Measurements from ENCODE around the gene LRRC7. TPM values are rescaled to one million over a fixed set of nuclear protein-coding genes. Genes with fewer than 3 reads are reported as not detected.

LRRC7 gene
- total and polyA plus RNA-seq, 2 donors: 0.09 to 0.21 TPM

DNA sequence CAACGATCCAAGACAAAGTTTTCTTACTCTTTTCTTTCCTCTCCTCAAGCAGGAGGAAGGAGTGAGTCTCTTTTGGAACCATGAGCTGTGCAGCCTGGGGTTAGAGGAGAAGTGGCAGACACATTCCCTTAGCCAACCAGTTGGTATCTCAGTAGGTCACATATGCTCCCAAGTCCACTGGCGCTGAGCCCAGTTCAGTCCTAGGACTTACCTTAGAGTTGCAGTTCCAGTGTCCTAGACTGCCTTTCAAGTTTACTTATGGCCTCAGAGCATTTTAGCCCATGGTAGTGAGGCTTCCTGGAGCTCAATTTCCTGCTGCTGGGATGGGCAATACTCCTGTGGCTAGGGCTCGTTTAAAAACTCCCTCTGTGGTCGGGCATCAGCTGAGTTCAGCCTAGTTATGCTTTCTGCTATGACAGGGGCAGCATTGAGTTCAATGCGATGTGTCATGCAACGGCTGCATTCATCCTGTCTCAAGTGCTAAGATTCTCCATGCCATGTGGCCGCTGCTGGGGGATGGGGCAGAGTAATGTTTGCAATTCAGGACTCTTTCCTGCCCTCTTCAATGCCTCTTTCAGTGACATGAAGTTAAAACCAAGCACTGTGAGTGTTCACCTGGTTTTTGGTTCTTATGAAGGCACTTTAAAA, 103.8 kb downstream of the LRRC7 start:
- H3K27ac ChIP-seq (ENCODE audit: low read depth in 1 of 2, low read length in 1 of 2): no peak overlapping the region
- H3K4me3 ChIP-seq (ENCODE audit: low read length in 2 of 2): no peak overlapping the region
- no peaks in the 10 kb centered on the region for H3K36me3 ChIP-seq (ENCODE audit: control insufficient read depth in 2 of 2, insufficient read depth in 2 of 2, low read length in 1 of 2)
- DNase-seq (ENCODE audit: low read depth in 6 of 9, low spot score in 9 of 9): no peak
- H3K4me1 ChIP-seq (ENCODE audit: control insufficient read depth in 2 of 2, insufficient read depth in 2 of 2, low read length in 2 of 2): no peaks in the 10 kb centered on the region
- no peaks in the 10 kb centered on the region for H3K27me3 ChIP-seq (ENCODE audit: control insufficient read depth in 2 of 2, insufficient read depth in 1 of 2, low read length in 1 of 2)
- 82% methylated on average over 7 of the region's 7 CpGs for WGBS
- no peaks in the 10 kb centered on the region for H3K9me3 ChIP-seq (ENCODE audit: control insufficient read depth in 2 of 2, insufficient read depth in 1 of 2, low read length in 1 of 2)

GRCh38 chr1:69673321-69673720, 105.6 kb downstream of the LRRC7 start:
- no peak overlapping the region for H3K27ac ChIP-seq (ENCODE audit: low read depth in 1 of 2, low read length in 1 of 2)
- no peaks in the 10 kb centered on the region for H3K36me3 ChIP-seq (ENCODE audit: control insufficient read depth in 2 of 2, insufficient read depth in 2 of 2, low read length in 1 of 2)
- no peaks in the 10 kb centered on the region for H3K4me1 ChIP-seq (ENCODE audit: control insufficient read depth in 2 of 2, insufficient read depth in 2 of 2, low read length in 2 of 2)
- no peak for DNase-seq (ENCODE audit: low read depth in 6 of 9, low spot score in 9 of 9)
- H3K4me3 ChIP-seq (ENCODE audit: low read length in 2 of 2): no peak overlapping the region
- 73% methylated on average over 1 of the region's 1 CpG for WGBS
- H3K9me3 ChIP-seq (ENCODE audit: control insufficient read depth in 2 of 2, insufficient read depth in 1 of 2, low read length in 1 of 2): no peaks in the 10 kb centered on the region
- no peaks in the 10 kb centered on the region for H3K27me3 ChIP-seq (ENCODE audit: control insufficient read depth in 2 of 2, insufficient read depth in 1 of 2, low read length in 1 of 2)

DNA sequence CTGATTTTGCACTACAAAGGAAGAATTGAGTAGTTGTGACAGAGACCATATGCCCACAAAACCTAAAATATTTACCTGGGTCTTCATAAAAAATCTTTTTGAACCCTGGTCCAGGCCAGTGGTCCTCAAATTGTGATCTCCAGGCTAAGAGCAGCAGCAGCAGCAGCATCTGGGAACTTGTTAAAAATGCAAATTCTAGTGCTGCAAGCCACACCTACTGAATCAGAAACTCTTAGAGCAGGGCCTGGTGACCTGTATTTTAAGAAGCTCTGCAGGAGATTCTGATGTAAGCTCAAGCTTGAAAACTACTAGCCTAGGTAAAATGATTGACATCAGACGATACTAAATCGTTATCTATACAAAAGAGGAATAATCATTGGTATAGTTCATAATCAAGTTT, 112.2 kb downstream of the LRRC7 start:
- H3K9me3 ChIP-seq (ENCODE audit: control insufficient read depth in 2 of 2, insufficient read depth in 1 of 2, low read length in 1 of 2): no peaks in the 10 kb centered on the region
- H3K36me3 ChIP-seq (ENCODE audit: control insufficient read depth in 2 of 2, insufficient read depth in 2 of 2, low read length in 1 of 2): no peaks in the 10 kb centered on the region

GRCh38 chr1:69686367-69686984, 118.8 kb downstream of the LRRC7 start:
- WGBS: 97% methylated on average over 1 of the region's 1 CpG
- no peak for DNase-seq (ENCODE audit: low read depth in 6 of 9, low spot score in 9 of 9)
- H3K4me3 ChIP-seq (ENCODE audit: low read length in 2 of 2): no peak overlapping the region
- H3K4me1 ChIP-seq (ENCODE audit: control insufficient read depth in 2 of 2, insufficient read depth in 2 of 2, low read length in 2 of 2): no peaks in the 10 kb centered on the region
- no peaks in the 10 kb centered on the region for H3K27me3 ChIP-seq (ENCODE audit: control insufficient read depth in 2 of 2, insufficient read depth in 1 of 2, low read length in 1 of 2)
- no peaks in the 10 kb centered on the region for H3K9me3 ChIP-seq (ENCODE audit: control insufficient read depth in 2 of 2, insufficient read depth in 1 of 2, low read length in 1 of 2)
- no peak overlapping the region for H3K27ac ChIP-seq (ENCODE audit: low read depth in 1 of 2, low read length in 1 of 2)
- H3K36me3 ChIP-seq (ENCODE audit: control insufficient read depth in 2 of 2, insufficient read depth in 2 of 2, low read length in 1 of 2): no peaks in the 10 kb centered on the region

More for the DNA sequence above, 112.2 kb downstream of the LRRC7 start:
- H3K4me3 ChIP-seq (ENCODE audit: low read length in 2 of 2): no peak overlapping the region
- H3K4me1 ChIP-seq (ENCODE audit: control insufficient read depth in 2 of 2, insufficient read depth in 2 of 2, low read length in 2 of 2): no peaks in the 10 kb centered on the region
- 97% methylated on average over 2 of the region's 2 CpGs for WGBS
- DNase-seq (ENCODE audit: low read depth in 6 of 9, low spot score in 9 of 9): no peak
- H3K27ac ChIP-seq (ENCODE audit: low read depth in 1 of 2, low read length in 1 of 2): no peak overlapping the region
- H3K27me3 ChIP-seq (ENCODE audit: control insufficient read depth in 2 of 2, insufficient read depth in 1 of 2, low read length in 1 of 2): no peaks in the 10 kb centered on the region

- no peak overlapping the region for H3K27ac ChIP-seq (ENCODE audit: low read depth in 1 of 2, low read length in 1 of 2)
- WGBS: 94% methylated on average over 2 of the region's 2 CpGs
Measured at GRCh38 chr1:69688193-69688592, 120.5 kb downstream of the LRRC7 start.

DNA sequence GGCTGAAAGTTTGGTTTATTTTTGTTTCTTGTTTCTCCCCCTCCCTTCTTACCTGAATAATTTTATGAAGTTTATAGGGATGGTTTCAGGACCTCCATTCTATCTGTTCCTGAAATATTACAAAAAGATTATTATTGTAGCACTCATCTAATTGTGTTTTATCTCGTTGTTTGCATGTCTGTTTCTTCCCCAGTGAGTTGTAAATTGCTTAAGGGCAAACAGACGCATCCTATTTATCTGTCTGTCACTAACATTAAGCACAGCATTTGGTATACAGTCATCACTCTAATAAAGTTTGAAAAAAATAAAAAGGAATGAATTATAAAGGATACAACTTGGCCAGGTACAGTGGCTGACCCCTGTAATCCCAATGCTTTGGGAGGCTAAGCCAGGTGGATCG, 123.5 kb downstream of the LRRC7 start:
- Histone ChIP-seq H3K27ac (ENCODE audit: low read depth in 1 of 2, low read length in 1 of 2) (no peak overlapping the region), H3K4me1 (ENCODE audit: control insufficient read depth in 2 of 2, insufficient read depth in 2 of 2, low read length in 2 of 2) (no peaks in the 10 kb centered on the region), H3K9me3 (ENCODE audit: control insufficient read depth in 2 of 2, insufficient read depth in 1 of 2, low read length in 1 of 2) (peaks cover 0 to 3% of the 10 kb centered on the region in 2 donors), H3K4me3 (ENCODE audit: low read length in 2 of 2) (no peak overlapping the region), H3K36me3 (ENCODE audit: control insufficient read depth in 2 of 2, insufficient read depth in 2 of 2, low read length in 1 of 2) (no peaks in the 10 kb centered on the region), H3K27me3 (ENCODE audit: control insufficient read depth in 2 of 2, insufficient read depth in 1 of 2, low read length in 1 of 2) (no peaks in the 10 kb centered on the region)
- DNase-seq (ENCODE audit: low read depth in 6 of 9, low spot score in 9 of 9): no peak
- WGBS: 66% methylated on average over 3 of the region's 3 CpGs

More at GRCh38 chr1:69688193-69688592, 120.5 kb downstream of the LRRC7 start:
- no peaks in the 10 kb centered on the region for H3K9me3 ChIP-seq (ENCODE audit: control insufficient read depth in 2 of 2, insufficient read depth in 1 of 2, low read length in 1 of 2)
- H3K36me3 ChIP-seq (ENCODE audit: control insufficient read depth in 2 of 2, insufficient read depth in 2 of 2, low read length in 1 of 2): no peaks in the 10 kb centered on the region
- H3K4me1 ChIP-seq (ENCODE audit: control insufficient read depth in 2 of 2, insufficient read depth in 2 of 2, low read length in 2 of 2): no peaks in the 10 kb centered on the region
- DNase-seq (ENCODE audit: low read depth in 6 of 9, low spot score in 9 of 9): no peak
- no peak overlapping the region for H3K4me3 ChIP-seq (ENCODE audit: low read length in 2 of 2)
- H3K27me3 ChIP-seq (ENCODE audit: control insufficient read depth in 2 of 2, insufficient read depth in 1 of 2, low read length in 1 of 2): no peaks in the 10 kb centered on the region

GRCh38 chr1:69693921-69694675, 126.4 kb downstream of the LRRC7 start:
- no peak for DNase-seq (ENCODE audit: low read depth in 6 of 9, low spot score in 9 of 9)
- H3K36me3 ChIP-seq (ENCODE audit: control insufficient read depth in 2 of 2, insufficient read depth in 2 of 2, low read length in 1 of 2): no peaks in the 10 kb centered on the region
- H3K27ac ChIP-seq (ENCODE audit: low read depth in 1 of 2, low read length in 1 of 2): no peak overlapping the region
- H3K9me3 ChIP-seq (ENCODE audit: control insufficient read depth in 2 of 2, insufficient read depth in 1 of 2, low read length in 1 of 2): peaks cover 0 to 3% of the 10 kb centered on the region in 2 donors
- H3K4me1 ChIP-seq (ENCODE audit: control insufficient read depth in 2 of 2, insufficient read depth in 2 of 2, low read length in 2 of 2): no peaks in the 10 kb centered on the region
- H3K4me3 ChIP-seq (ENCODE audit: low read length in 2 of 2): no peak overlapping the region
- no peaks in the 10 kb centered on the region for H3K27me3 ChIP-seq (ENCODE audit: control insufficient read depth in 2 of 2, insufficient read depth in 1 of 2, low read length in 1 of 2)

DNA sequence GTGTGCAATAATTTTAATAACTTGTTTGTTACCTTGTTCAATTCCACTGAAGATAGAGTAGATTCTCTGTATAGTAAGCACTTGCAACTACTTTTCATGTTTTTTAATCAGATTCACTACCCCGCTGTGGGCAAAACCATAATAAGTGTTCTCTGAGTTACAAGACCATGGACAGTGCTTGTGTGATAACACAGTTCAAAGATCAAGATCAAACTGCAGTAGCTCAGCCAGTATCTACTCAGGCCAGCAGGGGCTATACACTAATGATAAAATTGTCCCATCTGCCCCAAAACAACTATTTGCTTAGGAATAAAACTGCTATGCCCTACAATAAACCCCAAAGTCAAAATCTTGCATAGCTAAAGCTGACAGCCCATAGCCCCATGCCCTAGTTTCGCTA, 129.6 kb downstream of the LRRC7 start:
- H3K4me1 ChIP-seq (ENCODE audit: control insufficient read depth in 2 of 2, insufficient read depth in 2 of 2, low read length in 2 of 2): no peaks in the 10 kb centered on the region
- H3K9me3 ChIP-seq (ENCODE audit: control insufficient read depth in 2 of 2, insufficient read depth in 1 of 2, low read length in 1 of 2): peaks cover 0 to 3% of the 10 kb centered on the region in 2 donors
- WGBS: 90% methylated on average over 2 of the region's 2 CpGs
- H3K27me3 ChIP-seq (ENCODE audit: control insufficient read depth in 2 of 2, insufficient read depth in 1 of 2, low read length in 1 of 2): no peaks in the 10 kb centered on the region
- DNase-seq (ENCODE audit: low read depth in 6 of 9, low spot score in 9 of 9): no peak
- no peak overlapping the region for H3K27ac ChIP-seq (ENCODE audit: low read depth in 1 of 2, low read length in 1 of 2)
- H3K36me3 ChIP-seq (ENCODE audit: control insufficient read depth in 2 of 2, insufficient read depth in 2 of 2, low read length in 1 of 2): no peaks in the 10 kb centered on the region
- H3K4me3 ChIP-seq (ENCODE audit: low read length in 2 of 2): no peak overlapping the region

DNA sequence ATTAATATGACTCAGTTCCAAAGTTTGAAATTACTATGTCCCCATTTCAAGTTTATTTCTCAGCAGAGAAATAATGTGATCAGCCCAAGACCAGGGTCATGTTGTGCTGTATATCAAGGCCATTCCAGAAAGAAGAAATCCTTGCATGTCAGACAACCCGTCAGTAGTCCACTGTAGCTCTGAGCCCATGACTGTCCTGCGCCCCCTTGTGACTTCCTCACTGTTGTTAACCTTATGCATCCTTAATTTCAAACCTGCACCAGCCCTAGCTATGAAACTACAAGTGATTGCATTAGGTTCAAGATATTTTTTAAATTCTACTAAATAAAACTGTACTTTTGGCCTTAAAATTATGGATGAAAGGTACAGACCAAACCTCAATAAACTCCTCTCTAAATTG, 133.0 kb downstream of the LRRC7 start:
- H3K36me3 ChIP-seq (ENCODE audit: control insufficient read depth in 2 of 2, insufficient read depth in 2 of 2, low read length in 1 of 2): no peaks in the 10 kb centered on the region
- H3K4me1 ChIP-seq (ENCODE audit: control insufficient read depth in 2 of 2, insufficient read depth in 2 of 2, low read length in 2 of 2): no peaks in the 10 kb centered on the region
- DNase-seq (ENCODE audit: low read depth in 6 of 9, low spot score in 9 of 9): no peak
- 82% methylated on average over 2 of the region's 2 CpGs for WGBS
- no peak overlapping the region for H3K4me3 ChIP-seq (ENCODE audit: low read length in 2 of 2)
- H3K27ac ChIP-seq (ENCODE audit: low read depth in 1 of 2, low read length in 1 of 2): no peak overlapping the region
- no peaks in the 10 kb centered on the region for H3K27me3 ChIP-seq (ENCODE audit: control insufficient read depth in 2 of 2, insufficient read depth in 1 of 2, low read length in 1 of 2)
- no peaks in the 10 kb centered on the region for H3K9me3 ChIP-seq (ENCODE audit: control insufficient read depth in 2 of 2, insufficient read depth in 1 of 2, low read length in 1 of 2)

All from thymus (tissue), 11 donors.